ENCODE data around the gene MYO18A. TPM values are rescaled to one million over a fixed set of nuclear protein-coding genes. Genes with fewer than 3 reads are reported as not detected.

The MYO18A gene
- total and polyA plus RNA-seq, 10 of the 15 experiments (the other 5 are each of a cell fraction or from before 2014, with no cell fraction given), result 2.9 to 66.0 (median 24.5) TPM

- H4K20me1 ChIP-seq (ENCODE audit: control insufficient read depth, insufficient read depth), result no peaks in the 10 kb centered on the region
- no peak for DNase-seq (ENCODE audit: low read depth, low spot score)
- BruUV-seq (replicated peaks), result no TSS peak
- no peak overlapping the region for H3K4me2 ChIP-seq (ENCODE audit: control insufficient read depth, insufficient read depth)
- H3K9ac ChIP-seq (ENCODE audit: control insufficient read depth, insufficient read depth, low read length), result no peak overlapping the region
- no peaks in the 10 kb centered on the region for H3K79me2 ChIP-seq (ENCODE audit: control insufficient read depth, insufficient read depth, low read length)
- H3K27me3 ChIP-seq (replicated peaks in 1 of 2; ENCODE audit: control insufficient read depth in 2 of 2, insufficient read depth in 2 of 2, low read length in 1 of 2), result no peaks in the 10 kb centered on the region
- H3K36me3 ChIP-seq (ENCODE audit: control insufficient read depth in 2 of 2, insufficient read depth in 2 of 2, low read length in 1 of 2), result peaks cover 8 to 11% of the 10 kb centered on the region in 2 experiments; a peak in 3 of 4 replicates
- intact Hi-C loops (cut with micrococcal nuclease; ENCODE audit: unreplicated experiment), result loop anchor here (10.0 kb wide), 1 partner anchor 385 kb away; the partner anchor contains the start of genes NEK8 and TLCD1
- SMC1A ChIA-PET (ENCODE audit: uncharacterized antibody, unreplicated experiment), result interaction anchor here (1.2 kb wide), 1 partner anchor 144 kb away, joined by 5 read pairs; no protein-coding TSS in a partner anchor
- RAD21 ChIA-PET (ENCODE audit: unreplicated experiment), result interaction anchor here (1.4 to 3.1 kb wide), 2 partner anchors 144 to 146 kb away, joined by 6 to 17 read pairs; no protein-coding TSS in a partner anchor
- H3K4me3 ChIP-seq, result no peak overlapping the region
- H3K9me3 ChIP-seq (replicated peaks; ENCODE audit: control insufficient read depth, insufficient read depth, low read length), result no peaks in the 10 kb centered on the region
- H3K4me1 ChIP-seq (ENCODE audit: control insufficient read depth, insufficient read depth, low read length), result no peaks in the 10 kb centered on the region
- no peak for FAIRE-seq
- no peak overlapping the region for H3K27ac ChIP-seq (ENCODE audit: control insufficient read depth, insufficient read depth)
- POLR2A ChIA-PET, result no interaction called here
- ATAC-seq, result no peak
- 90% methylated on average over 27 of the region's 32 CpGs for WGBS (ENCODE audit: insufficient coverage, insufficient replicate concordance, low lambda C conversion rate, missing lambda C conversion rate)
- CTCF ChIA-PET, result interaction anchor here (0.6 to 17.7 kb wide), 2 partner anchors 146 to 306 kb away, joined by 4 to 415 read pairs; no protein-coding TSS in a partner anchor
- no peak overlapping the region for H2AFZ ChIP-seq (ENCODE audit: control insufficient read depth, low read depth, low read length)
- in situ Hi-C loops (cut with MboI), result no loop called here
- TF ChIP-seq ZNF274 (IDR thresholded peaks at IDR 0.05; ENCODE audit: insufficient read depth, insufficient read length) (no peak), SMAD1 (IDR thresholded peaks at IDR 0.05; ENCODE audit: low read depth, partially characterized antibody) (no peak), ELK1 (IDR thresholded peaks at IDR 0.05; ENCODE audit: low read depth, low read length) (no peak), JUND (IDR thresholded peaks at IDR 0.05; ENCODE audit: low read depth, low read length) (no peak), E2F4 (IDR thresholded peaks at IDR 0.05; ENCODE audit: low read depth, low read length) (no peak), ZNF384 (IDR thresholded peaks at IDR 0.05; ENCODE audit: borderline replicate concordance, low read depth, low read length) (no peak), BCLAF1 (IDR thresholded peaks at IDR 0.05) (no peak), ZBTB33 (IDR thresholded peaks at IDR 0.05) (no peak), USF2 (IDR thresholded peaks at IDR 0.05; ENCODE audit: borderline replicate concordance, low read depth, low read length) (no peak), GATAD2B (conservative IDR thresholded peaks at IDR 0.05; ENCODE audit: low read depth) (no peak), BACH1 (IDR thresholded peaks at IDR 0.05; ENCODE audit: borderline replicate concordance) (no peak), CBX3 (IDR thresholded peaks at IDR 0.05; ENCODE audit: borderline replicate concordance, low read depth) (no peak), RELA (IDR thresholded peaks at IDR 0.05; ENCODE audit: borderline replicate concordance, partially characterized antibody) (no peak), RAD21 (IDR thresholded peaks at IDR 0.05; ENCODE audit: insufficient read depth, low read depth, low read length) (no peak)
Observed at GRCh38 chr17:29109477-29110371, 70.5 kb downstream of the MYO18A start.

All from GM12878 (cell line).